Kidney tubule cell (primary cell): ENCODE data around the gene MICU1.

Experiments used
- DNase-seq: peaks from one replicate; pipeline ENCODE4 v3.0.0-alpha.2; 2018; ENCODE audit warnings: low spot score

The MICU1 gene

DNA sequence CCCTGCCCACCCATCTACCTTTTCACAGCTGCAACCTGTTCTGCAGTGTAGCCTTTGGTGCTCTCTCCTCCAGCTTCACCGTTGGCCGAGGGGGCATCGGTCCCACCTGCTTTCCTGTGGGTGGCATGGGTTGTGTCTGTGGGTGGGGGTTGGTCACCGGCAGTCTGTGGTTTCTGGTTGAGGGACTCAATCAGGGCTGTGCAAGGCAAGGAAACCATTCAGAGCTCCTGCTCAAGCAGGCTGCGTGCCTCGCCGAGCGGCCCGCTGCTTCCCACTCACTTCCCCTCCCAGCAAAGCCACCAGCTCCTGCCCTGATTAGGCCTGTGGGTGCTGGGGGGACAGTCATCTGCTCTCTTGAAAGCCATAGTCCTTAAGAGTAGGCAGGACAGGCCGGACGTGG, 280.9 kb downstream of the MICU1 start:
- no peak for DNase-seq

DNA sequence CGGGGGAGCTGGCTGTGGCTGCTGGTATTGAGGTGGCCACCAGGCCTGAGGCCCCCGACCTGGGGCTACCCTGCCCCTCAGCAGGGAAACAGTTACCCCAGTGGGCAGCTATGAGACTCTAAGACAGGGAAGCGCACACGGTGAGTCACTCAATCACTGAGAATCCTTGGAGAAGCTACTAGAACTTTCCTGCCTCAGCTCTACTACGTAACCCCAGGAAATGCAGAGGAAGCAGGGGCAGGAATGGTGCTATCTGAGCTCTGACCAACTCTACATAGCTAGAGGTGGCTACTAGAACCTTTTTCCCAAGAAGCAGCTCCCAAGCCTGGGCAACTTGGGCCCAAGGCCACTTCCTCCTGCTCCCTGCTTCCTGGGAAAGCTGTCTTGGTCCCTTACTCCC, 283.0 kb downstream of the MICU1 start:
- DNase-seq: no peak

GRCh38 chr10:72340510-72341261, 285.2 kb downstream of the MICU1 start:
- peak; percentile 59 for DNase-seq

DNA sequence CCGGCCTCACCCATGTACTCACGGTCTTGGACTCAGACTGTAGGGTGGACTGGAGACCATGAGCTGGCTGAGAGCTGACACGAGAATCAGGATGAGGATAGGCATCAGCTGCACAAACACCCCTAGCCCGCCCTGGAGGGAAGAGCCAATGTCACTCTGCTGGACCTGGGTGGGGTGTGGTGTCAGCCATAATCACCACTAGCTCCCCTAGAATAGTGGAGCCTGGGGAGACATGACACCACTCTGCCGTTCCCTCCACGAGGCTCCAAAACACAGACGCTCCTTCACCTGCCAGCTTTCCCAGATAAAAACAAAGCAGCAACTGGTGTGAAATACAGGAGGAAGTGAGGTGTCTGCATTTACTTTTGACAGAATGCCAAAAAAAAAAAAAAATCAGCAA, 287.7 kb downstream of the MICU1 start:
- DNase-seq: no peak

DNA sequence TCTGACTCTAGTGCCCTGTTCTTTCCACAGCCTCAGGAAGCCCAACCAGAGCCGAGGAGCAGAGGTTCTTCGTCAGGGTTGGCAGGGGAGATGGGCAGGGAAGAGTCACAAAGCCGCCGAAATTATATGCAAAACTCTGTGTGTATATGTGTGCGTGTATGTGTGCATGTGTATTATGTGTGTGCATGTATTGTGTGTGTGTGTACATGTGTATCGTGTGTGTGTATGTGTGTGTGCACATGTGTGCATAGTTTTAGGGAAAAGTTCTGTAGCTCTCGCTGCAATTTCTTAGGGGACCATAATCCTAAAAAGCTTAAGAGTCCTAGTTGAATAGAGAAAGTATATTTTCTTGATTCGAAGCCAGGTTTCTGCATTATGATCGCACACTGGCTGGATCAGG, 288.2 kb downstream of the MICU1 start:
- no peak for DNase-seq

GRCh38 chr10:72337039-72337629, 288.7 kb downstream of the MICU1 start:
- DNase-seq: peak; percentile 68

DNA sequence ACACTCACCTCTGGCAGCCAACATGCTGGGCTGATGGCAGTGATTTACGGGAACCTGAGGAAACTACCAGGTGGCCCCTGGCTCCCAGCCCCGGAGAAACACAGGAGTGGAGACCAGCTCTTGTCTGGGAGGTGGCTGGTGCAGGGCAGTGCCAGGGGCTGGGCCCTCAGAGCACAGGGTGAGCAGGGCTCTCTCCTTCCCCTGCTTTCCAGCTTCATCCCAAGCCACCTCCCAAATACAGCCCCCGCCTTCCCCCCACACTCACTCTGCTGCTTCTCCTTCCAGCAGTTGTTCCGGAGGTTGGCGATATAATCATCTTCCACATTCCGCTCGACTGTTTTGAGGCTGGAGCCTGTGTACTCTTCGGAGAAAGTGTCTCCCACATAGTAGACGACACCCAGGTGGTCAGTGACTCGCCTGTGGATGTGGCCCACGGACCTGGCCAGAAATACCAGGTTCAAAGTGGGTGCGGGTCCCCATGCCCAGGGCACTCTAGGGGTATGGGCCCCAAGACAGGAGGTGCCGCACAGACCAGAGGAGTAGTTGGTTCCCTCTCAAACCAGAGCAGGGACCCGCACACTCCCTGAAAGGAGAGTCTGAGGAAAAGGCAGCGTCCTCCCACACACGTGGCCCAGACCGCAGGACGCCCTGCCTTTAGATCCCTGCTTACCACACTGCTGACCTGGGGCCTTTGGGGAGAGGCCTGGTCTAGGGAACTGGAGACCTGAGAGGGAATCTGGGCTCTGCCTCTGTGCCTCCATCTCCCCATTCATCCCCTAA, 289.4 kb downstream of the MICU1 start:
- no peak for DNase-seq

- DNase-seq: peak; percentile 62
Observed at GRCh38 chr10:72335394-72336258, 290.3 kb downstream of the MICU1 start.

DNA sequence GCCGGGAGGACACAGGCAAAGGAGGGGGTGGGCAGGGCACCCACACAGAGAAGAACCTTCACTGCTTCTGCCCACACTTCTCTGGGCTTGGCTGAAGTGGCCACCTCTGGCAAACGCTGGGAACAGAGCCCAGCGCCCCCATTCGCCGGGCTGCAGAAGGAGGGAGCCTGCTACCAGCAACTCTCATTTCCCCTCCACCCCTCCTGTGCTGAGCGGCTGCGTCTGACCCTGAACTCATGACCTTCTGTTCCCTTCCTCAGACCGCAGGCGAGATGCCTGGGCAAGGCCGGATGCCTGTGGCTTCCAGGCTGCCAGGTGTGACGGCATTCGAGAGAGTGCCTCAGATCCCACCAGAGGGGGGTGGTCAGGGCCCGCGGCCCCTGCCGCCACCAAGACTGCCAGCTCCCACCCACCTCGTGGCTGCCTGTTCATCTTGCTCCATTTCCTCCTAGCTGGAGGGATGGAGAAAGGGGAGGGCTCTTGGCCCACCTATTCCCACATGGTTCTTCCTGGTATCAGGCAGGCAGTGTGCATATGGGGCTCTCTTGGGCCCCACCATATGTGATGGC, 291.0 kb downstream of the MICU1 start:
- DNase-seq: peak; percentile 94

GRCh38 chr10:72334196-72334824, 291.6 kb downstream of the MICU1 start:
- DNase-seq: no peak

DNA sequence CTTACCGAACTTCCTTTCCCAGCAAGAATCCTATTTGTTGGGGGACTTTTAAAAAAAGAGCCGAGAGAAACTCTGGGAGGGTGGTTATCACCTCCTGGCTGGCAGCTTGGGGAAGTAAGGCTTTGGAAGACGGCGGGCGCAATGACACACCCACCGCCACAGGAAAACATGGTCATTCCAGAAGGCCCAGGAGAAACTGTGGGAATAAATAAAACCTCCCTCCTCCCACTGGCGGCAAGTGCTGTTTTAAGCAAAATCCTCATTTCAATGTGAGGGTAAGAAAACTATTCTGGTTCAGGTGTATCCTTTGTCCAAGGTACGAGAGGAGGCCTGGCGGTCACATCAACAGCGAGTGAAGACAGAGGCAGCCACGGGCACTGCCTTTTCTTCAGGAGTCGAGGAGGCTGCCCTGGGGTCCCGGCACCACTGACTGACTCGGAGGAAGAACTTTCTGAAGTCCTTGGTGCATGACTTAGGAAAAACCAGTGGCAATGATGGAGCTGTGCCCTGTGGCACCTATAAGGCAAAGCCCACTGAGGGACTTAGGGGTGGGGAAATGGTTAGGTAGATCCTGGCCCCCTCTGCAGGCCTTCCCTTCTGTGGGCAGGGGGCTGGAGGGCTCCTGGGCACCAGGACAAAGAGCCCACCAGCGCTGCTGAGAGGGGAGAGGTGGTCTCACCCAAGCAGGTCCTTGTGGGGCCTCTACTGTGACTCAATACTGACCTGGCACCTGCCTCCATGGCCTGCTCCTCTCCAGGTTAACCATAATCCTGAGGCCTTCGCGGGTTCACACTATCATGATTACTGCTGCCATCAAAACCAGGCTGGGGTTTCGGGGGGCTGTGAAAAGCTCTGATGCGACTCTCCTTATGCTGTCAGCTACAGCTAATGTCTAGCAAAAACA, 292.5 kb downstream of the MICU1 start:
- DNase-seq: no peak

GRCh38 chr10:72332423-72333111, 293.3 kb downstream of the MICU1 start:
- DNase-seq: no peak

- DNase-seq: peak; percentile 95
Observed at GRCh38 chr10:72331575-72332422, 294.1 kb downstream of the MICU1 start.

- no peak for DNase-seq
Observed at GRCh38 chr10:72330069-72330426, 295.8 kb downstream of the MICU1 start.

- DNase-seq: no peak
Observed at GRCh38 chr10:72329290-72330068, 296.4 kb downstream of the MICU1 start.

GRCh38 chr10:72328829-72329204, 297.1 kb downstream of the MICU1 start:
- DNase-seq: no peak

DNA sequence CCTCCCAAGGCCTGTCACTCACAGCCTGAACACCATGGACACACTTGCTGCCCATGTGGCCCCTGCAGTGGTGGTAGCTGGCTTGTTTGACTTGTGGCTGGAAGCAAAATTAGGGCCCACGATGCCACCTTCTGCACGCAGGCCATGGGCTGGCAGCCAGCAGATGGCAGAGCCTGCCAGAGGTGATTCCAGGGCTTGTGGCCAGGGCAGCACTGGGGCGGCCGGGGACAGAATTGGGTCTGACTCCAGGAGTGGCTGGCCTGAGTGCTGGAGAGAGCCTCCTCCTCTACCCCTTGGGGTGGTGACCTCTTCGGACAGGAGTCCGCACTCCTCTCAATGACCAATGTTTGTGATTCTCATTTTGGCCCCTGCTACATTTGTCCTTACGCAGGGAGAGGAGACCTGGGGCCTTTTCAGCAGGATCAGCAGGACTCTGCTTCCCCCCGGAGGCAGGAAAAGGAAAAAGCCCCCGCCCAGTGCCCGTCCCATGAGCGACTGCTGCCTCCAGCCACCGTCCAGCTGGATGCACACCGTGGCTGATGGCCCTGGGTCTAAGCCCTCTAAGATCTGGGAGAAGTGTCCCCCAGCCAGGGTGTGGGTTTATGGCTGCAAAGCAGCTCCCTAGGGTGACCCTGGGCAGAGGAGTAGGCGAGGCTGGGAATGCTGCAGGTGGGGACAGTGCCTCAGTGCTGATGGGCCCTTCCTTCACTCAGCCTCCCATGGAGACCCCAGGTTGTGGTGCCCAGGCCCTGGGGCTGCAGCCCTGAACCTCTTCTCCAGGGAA, 297.6 kb downstream of the MICU1 start:
- peak; percentile 77 for DNase-seq
